ENCODE results near the gene KRTAP10-6.

DNA sequence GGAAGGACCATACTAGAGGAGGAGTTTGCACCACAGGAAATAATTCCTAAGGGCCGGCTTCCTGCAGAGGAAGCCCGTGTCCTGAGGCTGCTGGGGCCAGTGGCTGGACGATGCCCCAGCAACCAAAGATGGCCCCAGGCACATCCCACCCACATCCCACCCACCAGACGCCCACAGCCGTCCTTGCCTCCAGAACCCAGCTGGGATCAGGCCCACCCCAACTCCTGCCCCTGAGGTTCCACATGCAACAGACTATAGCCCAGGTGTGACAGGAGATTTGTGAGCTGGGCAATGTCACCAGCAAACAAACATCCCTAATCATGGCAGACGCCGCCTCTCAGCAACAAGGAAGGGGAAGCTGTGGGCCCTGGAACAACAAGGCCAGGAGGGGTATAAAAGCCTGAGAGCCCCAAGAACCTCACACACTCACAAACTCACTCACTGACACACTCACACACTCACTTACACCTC lies 34.4 kb upstream of the KRTAP10-6 start, which contains the start of gene KRTAP10-9:
- TF ChIP-seq, protein P1, sequence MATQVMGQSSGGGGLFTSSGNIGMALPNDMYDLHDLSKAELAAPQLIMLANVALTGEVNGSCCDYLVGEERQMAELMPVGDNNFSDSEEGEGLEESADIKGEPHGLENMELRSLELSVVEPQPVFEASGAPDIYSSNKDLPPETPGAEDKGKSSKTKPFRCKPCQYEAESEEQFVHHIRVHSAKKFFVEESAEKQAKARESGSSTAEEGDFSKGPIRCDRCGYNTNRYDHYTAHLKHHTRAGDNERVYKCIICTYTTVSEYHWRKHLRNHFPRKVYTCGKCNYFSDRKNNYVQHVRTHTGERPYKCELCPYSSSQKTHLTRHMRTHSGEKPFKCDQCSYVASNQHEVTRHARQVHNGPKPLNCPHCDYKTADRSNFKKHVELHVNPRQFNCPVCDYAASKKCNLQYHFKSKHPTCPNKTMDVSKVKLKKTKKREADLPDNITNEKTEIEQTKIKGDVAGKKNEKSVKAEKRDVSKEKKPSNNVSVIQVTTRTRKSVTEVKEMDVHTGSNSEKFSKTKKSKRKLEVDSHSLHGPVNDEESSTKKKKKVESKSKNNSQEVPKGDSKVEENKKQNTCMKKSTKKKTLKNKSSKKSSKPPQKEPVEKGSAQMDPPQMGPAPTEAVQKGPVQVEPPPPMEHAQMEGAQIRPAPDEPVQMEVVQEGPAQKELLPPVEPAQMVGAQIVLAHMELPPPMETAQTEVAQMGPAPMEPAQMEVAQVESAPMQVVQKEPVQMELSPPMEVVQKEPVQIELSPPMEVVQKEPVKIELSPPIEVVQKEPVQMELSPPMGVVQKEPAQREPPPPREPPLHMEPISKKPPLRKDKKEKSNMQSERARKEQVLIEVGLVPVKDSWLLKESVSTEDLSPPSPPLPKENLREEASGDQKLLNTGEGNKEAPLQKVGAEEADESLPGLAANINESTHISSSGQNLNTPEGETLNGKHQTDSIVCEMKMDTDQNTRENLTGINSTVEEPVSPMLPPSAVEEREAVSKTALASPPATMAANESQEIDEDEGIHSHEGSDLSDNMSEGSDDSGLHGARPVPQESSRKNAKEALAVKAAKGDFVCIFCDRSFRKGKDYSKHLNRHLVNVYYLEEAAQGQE (IDR thresholded peaks at IDR 0.05; ENCODE audit: insufficient replicate concordance, low read depth): no peak
- TF ChIP-seq, protein P2, sequence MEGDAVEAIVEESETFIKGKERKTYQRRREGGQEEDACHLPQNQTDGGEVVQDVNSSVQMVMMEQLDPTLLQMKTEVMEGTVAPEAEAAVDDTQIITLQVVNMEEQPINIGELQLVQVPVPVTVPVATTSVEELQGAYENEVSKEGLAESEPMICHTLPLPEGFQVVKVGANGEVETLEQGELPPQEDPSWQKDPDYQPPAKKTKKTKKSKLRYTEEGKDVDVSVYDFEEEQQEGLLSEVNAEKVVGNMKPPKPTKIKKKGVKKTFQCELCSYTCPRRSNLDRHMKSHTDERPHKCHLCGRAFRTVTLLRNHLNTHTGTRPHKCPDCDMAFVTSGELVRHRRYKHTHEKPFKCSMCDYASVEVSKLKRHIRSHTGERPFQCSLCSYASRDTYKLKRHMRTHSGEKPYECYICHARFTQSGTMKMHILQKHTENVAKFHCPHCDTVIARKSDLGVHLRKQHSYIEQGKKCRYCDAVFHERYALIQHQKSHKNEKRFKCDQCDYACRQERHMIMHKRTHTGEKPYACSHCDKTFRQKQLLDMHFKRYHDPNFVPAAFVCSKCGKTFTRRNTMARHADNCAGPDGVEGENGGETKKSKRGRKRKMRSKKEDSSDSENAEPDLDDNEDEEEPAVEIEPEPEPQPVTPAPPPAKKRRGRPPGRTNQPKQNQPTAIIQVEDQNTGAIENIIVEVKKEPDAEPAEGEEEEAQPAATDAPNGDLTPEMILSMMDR (IDR thresholded peaks at IDR 0.05; ENCODE audit: insufficient read depth, low read length): no peak
- no peak for TF ChIP-seq GABPA (IDR thresholded peaks at IDR 0.05; ENCODE audit: low read depth)

Measured in HL-60 (cell line).